GM19324 (cell line): ENCODE measurements around the gene IDNK.

Source experiments
- ATAC-seq: cut with Tn5 transposase; IDR thresholded peaks from one replicate; pipeline ENCODE4 v1.9.1; 2021; ENCODE audit warnings: mild to moderate bottlenecking, moderate library complexity; ENCODE audit not compliant: unreplicated experiment, low FRiP score

Gene IDNK

GRCh38 chr9:83633255-83633654 is 10.3 kb downstream of the IDNK start:
- no peak for ATAC-seq

GRCh38 chr9:83633676-83634075 is 10.7 kb downstream of the IDNK start:
- ATAC-seq: no peak

- no peak for ATAC-seq
Measured at GRCh38 chr9:83636813-83637212, 13.9 kb downstream of the IDNK start.

GRCh38 chr9:83637389-83637788 is 14.4 kb downstream of the IDNK start:
- ATAC-seq: no peak

- ATAC-seq: no peak
Measured at GRCh38 chr9:83639266-83639665, 16.3 kb downstream of the IDNK start.

GRCh38 chr9:83642793-83643192 is 19.9 kb downstream of the IDNK start:
- ATAC-seq: no peak

GRCh38 chr9:83646500-83647239 is 23.7 kb downstream of the IDNK start:
- no peak for ATAC-seq

GRCh38 chr9:83649080-83649479 is 26.1 kb downstream of the IDNK start:
- no peak for ATAC-seq

GRCh38 chr9:83649515-83649914 is 26.6 kb downstream of the IDNK start:
- ATAC-seq: no peak

- no peak for ATAC-seq
Measured at GRCh38 chr9:83651558-83651957, 28.6 kb downstream of the IDNK start.

GRCh38 chr9:83652433-83652832 is 29.5 kb downstream of the IDNK start:
- no peak for ATAC-seq

GRCh38 chr9:83655433-83655832 is 32.5 kb downstream of the IDNK start:
- ATAC-seq: no peak

GRCh38 chr9:83656032-83656680 is 33.2 kb downstream of the IDNK start:
- no peak for ATAC-seq

- ATAC-seq: no peak
Measured at GRCh38 chr9:83656952-83657351, 34.0 kb downstream of the IDNK start.

- ATAC-seq: no peak
Measured at GRCh38 chr9:83662933-83663332, 40.0 kb downstream of the IDNK start.

- peak; percentile 64 for ATAC-seq
Measured at GRCh38 chr9:83665580-83666200, 42.7 kb downstream of the IDNK start.

GRCh38 chr9:83669067-83669466 is 46.1 kb downstream of the IDNK start:
- ATAC-seq: no peak

- ATAC-seq: no peak
Measured at GRCh38 chr9:83670381-83670780, 47.4 kb downstream of the IDNK start.

- no peak for ATAC-seq
Measured at GRCh38 chr9:83671451-83671850, 48.5 kb downstream of the IDNK start.

- ATAC-seq: no peak
Measured at GRCh38 chr9:83675466-83675865, 52.5 kb downstream of the IDNK start.

- no peak for ATAC-seq
Measured at GRCh38 chr9:83677596-83677995, 54.7 kb downstream of the IDNK start.

GRCh38 chr9:83680233-83680632 is 57.3 kb downstream of the IDNK start:
- ATAC-seq: no peak
